Gastrocnemius medialis (tissue), 4 donors: ENCODE results near the gene HYAL2.

Experiments used
- CTCF ChIP-seq, 5 experiments: fragments of 450-650 bp in 3 of 5; fragments of 200-600 bp in 2 of 5; sonication (generic) in 2 of 5; IDR thresholded peaks in 4 of 5; conservative IDR thresholded peaks in 1 of 5; 1 replicate in 4 of 5; 2 replicates in 1 of 5; pipeline ENCODE4 v1.5.1; 2016 to 2019; ENCODE audit warnings: antibody characterized with exemption in 5 of 5, mild to moderate bottlenecking in 3 of 5, moderate library complexity in 3 of 5
- POLR2A ChIP-seq, 2 donors: fragments of 450-650 bp; IDR thresholded peaks; one replicate each; pipeline ENCODE4 v1.6.1; 2017; ENCODE audit warnings: antibody characterized with exemption in 2 of 2, mild to moderate bottlenecking in 2 of 2, moderate library complexity in 2 of 2

DNA sequence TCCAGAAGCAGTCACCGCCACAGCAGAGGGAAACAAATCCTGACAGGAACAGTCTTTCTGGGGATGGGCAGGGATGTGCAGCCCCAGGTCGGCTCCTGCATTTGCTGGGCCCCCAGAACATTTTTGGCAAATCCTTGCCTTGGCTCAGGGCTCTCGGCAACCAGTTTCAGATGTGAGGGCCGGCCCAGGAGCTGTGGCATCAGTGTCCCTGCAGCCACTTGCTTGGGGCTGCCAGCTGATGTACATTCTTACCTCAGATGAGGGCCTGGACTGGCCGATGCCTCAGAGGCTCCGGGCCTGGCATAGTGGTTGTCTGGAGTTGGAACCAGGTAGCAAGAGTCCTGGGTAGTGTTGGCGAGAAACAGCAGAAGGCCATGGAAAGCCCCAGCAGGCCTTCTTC, 32.3 kb upstream of the HYAL2 start:
- TF ChIP-seq CTCF (IDR thresholded peaks at IDR 0.05 in 4 of 5, conservative IDR thresholded peaks at IDR 0.05 in 1 of 5) (no peak), POLR2A (IDR thresholded peaks at IDR 0.05) (no peak)
